GM20000 (cell line): ENCODE results near the gene TGFBR3.

Experiments used
- DNase-seq: peaks from one replicate; pipeline ENCODE4 v3.0.0; 2012; ENCODE audit warnings: low spot score
- CTCF ChIP-seq: IDR thresholded peaks from 2 replicates; pipeline ENCODE4 v1.5.1; 2012; ENCODE audit warnings: mild to moderate bottlenecking, control low read depth; ENCODE audit errors: extremely low read depth, missing control alignments

TGFBR3 gene

GRCh38 chr1:91895832-91896556, 10.0 kb upstream of the TGFBR3 start:
- TF ChIP-seq CTCF: no peak
- DNase-seq: no peak

- no peak for TF ChIP-seq CTCF
- DNase-seq: no peak
Observed at GRCh38 chr1:91894036-91894761, 8.2 kb upstream of the TGFBR3 start.

- no peak for TF ChIP-seq CTCF
- DNase-seq: no peak
Observed at GRCh38 chr1:91891969-91892368, 6.0 kb upstream of the TGFBR3 start.

GRCh38 chr1:91891454-91891853, 5.5 kb upstream of the TGFBR3 start:
- no peak for TF ChIP-seq CTCF
- no peak for DNase-seq

GRCh38 chr1:91889717-91890459, 3.9 kb upstream of the TGFBR3 start:
- DNase-seq: no peak

GRCh38 chr1:91885213-91885715, 687 bp downstream of the TGFBR3 start:
- no peak for DNase-seq
- TF ChIP-seq CTCF: no peak

More at GRCh38 chr1:91889717-91890459, 3.9 kb upstream of the TGFBR3 start:
- TF ChIP-seq CTCF: no peak
